ENCODE results near the gene MFSD2B. TPM values are rescaled to one million over a fixed set of nuclear protein-coding genes. Genes with fewer than 3 reads are reported as not detected.
"Not testable (repeated sequence)": the region's sequence is repeated elsewhere in the genome, so short reads cannot be mapped to it uniquely, and the experiment has no call there.

MFSD2B gene
- total RNA-seq, 1 experiment from 2014 or later: 0.23 TPM

DNA sequence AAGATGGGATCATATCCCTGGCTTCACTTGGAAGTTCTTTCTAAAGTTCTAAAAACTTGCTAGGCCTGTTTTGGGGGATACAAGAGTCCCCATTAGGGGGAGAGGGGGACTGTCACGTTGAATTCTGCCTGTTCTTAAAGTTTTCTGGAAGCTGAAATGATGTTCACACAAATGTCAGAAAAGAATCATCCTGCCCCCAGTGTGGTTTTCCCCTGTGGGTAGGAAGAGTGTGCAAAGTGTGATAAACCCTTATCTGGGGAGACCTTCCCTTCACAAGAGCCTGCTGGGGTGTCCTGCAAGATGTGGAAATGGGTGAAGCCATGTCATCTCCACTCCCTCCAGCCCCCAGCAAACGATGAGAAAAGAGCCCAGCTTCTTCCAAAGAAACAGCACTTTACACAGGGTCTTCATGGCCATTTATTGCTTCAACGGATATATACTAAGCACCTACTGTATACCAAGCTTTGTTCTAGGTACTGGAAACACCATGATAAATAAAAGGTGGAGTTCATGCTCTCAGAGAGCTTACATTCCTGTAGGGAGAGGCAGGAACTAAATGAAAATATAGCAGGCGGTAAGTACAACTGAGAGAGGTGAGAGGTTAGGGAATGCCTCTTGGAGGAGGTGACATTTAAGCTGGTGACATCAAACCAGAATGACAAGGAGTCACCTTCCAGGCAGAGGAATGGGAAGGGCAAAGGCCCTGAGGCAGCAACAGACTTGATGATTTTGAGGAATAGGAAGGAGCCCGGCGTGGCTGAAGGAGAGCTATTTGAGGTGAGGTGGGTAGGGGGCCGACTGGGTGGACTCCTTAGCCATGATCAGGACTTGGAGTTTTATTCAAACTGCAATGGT, 1.6 kb downstream of the MFSD2B start:
- CTCF ChIA-PET: no interaction called here
- ATAC-seq (no peak), DNase-seq (ENCODE audit: low read depth, low spot score) (no peak)
- Histone ChIP-seq H3K27me3 (ENCODE audit: control insufficient read depth, insufficient read depth, low read length) (no peaks in the 10 kb centered on the region), H3K36me3 (ENCODE audit: control insufficient read depth, insufficient read depth, low read length) (no peaks in the 10 kb centered on the region), H3K9me3 (ENCODE audit: control insufficient read depth, insufficient read depth, low read depth, low read length) (no peaks in the 10 kb centered on the region), H3K4me3 (ENCODE audit: low read depth in 2 of 2, low read length in 2 of 2) (no peak overlapping the region), H3K27ac (ENCODE audit: low read length) (peak overlapping the region; percentile 23), H3K4me1 (ENCODE audit: control insufficient read depth, insufficient read depth, low read length) (peaks cover 24% of the 10 kb centered on the region)
- POLR2A ChIA-PET: interaction anchor here (0.5 to 0.7 kb wide), 2 partner anchors 21 to 121 kb away, joined by 3 to 4 read pairs; no protein-coding TSS in a partner anchor
- TF ChIP-seq, protein P1, sequence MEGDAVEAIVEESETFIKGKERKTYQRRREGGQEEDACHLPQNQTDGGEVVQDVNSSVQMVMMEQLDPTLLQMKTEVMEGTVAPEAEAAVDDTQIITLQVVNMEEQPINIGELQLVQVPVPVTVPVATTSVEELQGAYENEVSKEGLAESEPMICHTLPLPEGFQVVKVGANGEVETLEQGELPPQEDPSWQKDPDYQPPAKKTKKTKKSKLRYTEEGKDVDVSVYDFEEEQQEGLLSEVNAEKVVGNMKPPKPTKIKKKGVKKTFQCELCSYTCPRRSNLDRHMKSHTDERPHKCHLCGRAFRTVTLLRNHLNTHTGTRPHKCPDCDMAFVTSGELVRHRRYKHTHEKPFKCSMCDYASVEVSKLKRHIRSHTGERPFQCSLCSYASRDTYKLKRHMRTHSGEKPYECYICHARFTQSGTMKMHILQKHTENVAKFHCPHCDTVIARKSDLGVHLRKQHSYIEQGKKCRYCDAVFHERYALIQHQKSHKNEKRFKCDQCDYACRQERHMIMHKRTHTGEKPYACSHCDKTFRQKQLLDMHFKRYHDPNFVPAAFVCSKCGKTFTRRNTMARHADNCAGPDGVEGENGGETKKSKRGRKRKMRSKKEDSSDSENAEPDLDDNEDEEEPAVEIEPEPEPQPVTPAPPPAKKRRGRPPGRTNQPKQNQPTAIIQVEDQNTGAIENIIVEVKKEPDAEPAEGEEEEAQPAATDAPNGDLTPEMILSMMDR (IDR thresholded peaks at IDR 0.05): no peak
- no peak for TF ChIP-seq POLR2AphosphoS5 (IDR thresholded peaks at IDR 0.05; ENCODE audit: low read depth, low read length)
- TF ChIP-seq, protein P2, sequence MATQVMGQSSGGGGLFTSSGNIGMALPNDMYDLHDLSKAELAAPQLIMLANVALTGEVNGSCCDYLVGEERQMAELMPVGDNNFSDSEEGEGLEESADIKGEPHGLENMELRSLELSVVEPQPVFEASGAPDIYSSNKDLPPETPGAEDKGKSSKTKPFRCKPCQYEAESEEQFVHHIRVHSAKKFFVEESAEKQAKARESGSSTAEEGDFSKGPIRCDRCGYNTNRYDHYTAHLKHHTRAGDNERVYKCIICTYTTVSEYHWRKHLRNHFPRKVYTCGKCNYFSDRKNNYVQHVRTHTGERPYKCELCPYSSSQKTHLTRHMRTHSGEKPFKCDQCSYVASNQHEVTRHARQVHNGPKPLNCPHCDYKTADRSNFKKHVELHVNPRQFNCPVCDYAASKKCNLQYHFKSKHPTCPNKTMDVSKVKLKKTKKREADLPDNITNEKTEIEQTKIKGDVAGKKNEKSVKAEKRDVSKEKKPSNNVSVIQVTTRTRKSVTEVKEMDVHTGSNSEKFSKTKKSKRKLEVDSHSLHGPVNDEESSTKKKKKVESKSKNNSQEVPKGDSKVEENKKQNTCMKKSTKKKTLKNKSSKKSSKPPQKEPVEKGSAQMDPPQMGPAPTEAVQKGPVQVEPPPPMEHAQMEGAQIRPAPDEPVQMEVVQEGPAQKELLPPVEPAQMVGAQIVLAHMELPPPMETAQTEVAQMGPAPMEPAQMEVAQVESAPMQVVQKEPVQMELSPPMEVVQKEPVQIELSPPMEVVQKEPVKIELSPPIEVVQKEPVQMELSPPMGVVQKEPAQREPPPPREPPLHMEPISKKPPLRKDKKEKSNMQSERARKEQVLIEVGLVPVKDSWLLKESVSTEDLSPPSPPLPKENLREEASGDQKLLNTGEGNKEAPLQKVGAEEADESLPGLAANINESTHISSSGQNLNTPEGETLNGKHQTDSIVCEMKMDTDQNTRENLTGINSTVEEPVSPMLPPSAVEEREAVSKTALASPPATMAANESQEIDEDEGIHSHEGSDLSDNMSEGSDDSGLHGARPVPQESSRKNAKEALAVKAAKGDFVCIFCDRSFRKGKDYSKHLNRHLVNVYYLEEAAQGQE (IDR thresholded peaks at IDR 0.05; ENCODE audit: insufficient read depth in 1 of 2, low read depth in 2 of 2, low read length in 1 of 2): no peak
- BruUV-seq (replicated peaks): no TSS peak
- in situ Hi-C loops (cut with HindIII; ENCODE audit: low pct_unique_long_range_greater_than_20kb, low sequenced_read_pairs) (no loop called here), intact Hi-C loops (cut with micrococcal nuclease; ENCODE audit: unreplicated experiment) (no loop called here)

DNA sequence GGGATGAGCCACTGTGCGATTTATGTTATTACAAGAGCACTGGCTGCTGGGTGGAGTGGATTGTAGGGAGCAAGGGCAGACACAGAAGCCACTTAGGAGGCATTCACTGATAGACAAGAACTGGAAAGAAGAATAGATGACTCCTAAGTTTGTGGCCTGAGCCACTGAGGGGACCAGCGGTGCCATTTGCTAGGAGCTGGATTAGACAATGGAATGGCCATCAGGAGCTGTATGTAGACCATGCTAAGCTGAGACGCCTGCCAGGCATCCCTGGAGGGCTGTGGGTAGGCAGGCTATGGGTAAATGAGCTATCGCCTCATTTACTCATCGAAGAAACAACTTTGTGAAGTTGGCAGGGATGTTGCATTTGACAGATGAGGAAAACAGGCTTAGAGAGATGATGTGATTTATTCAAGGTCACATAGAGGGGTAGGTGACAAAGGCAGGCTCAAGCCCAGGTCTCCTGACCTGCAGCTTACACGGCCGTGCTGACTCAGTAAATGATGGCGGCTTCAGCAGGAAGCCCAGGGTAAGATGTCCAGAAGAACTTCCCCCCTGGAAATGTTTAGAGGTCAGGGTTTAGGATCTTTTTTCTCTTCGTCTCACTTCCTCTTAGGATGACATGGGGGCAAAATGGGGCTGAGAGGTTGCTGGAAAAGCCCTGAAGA, 2.8 kb downstream of the MFSD2B start:
- Histone ChIP-seq H3K27ac (ENCODE audit: low read length) (0 out of 2 replicates have a peak overlapping the region, but pooled peaks have one; percentile 18), H3K4me1 (ENCODE audit: control insufficient read depth, insufficient read depth, low read length) (peaks cover 29% of the 10 kb centered on the region), H3K4me3 (ENCODE audit: low read depth in 2 of 2, low read length in 2 of 2) (no peak overlapping the region), H3K36me3 (ENCODE audit: control insufficient read depth, insufficient read depth, low read length) (no peaks in the 10 kb centered on the region), H3K9me3 (ENCODE audit: control insufficient read depth, insufficient read depth, low read depth, low read length) (no peaks in the 10 kb centered on the region), H3K27me3 (ENCODE audit: control insufficient read depth, insufficient read depth, low read length) (no peaks in the 10 kb centered on the region)
- ChIA-PET POLR2A (interaction anchor here (0.5 kb wide), 1 partner anchor 36 kb away, joined by 3 read pairs; no protein-coding TSS in a partner anchor), CTCF (no interaction called here)
- ATAC-seq (no peak), DNase-seq (ENCODE audit: low read depth, low spot score) (no peak)
- TF ChIP-seq POLR2AphosphoS5 (IDR thresholded peaks at IDR 0.05; ENCODE audit: low read depth, low read length): no peak
- TF ChIP-seq SIN3A (IDR thresholded peaks at IDR 0.05; ENCODE audit: borderline replicate concordance, insufficient read depth, low read depth, low read length): no peak
- TF ChIP-seq, protein P2 (IDR thresholded peaks at IDR 0.05; ENCODE audit: insufficient read depth in 1 of 2, low read depth in 2 of 2, low read length in 1 of 2): no peak
- no peak for TF ChIP-seq TCF7L2 (IDR thresholded peaks at IDR 0.05; ENCODE audit: low read depth, low read length)
- TF ChIP-seq, protein P1 (IDR thresholded peaks at IDR 0.05): no peak
- BruUV-seq (replicated peaks): no TSS peak
- intact Hi-C loops (cut with micrococcal nuclease; ENCODE audit: unreplicated experiment) (no loop called here), in situ Hi-C loops (cut with HindIII; ENCODE audit: low pct_unique_long_range_greater_than_20kb, low sequenced_read_pairs) (no loop called here)

DNA sequence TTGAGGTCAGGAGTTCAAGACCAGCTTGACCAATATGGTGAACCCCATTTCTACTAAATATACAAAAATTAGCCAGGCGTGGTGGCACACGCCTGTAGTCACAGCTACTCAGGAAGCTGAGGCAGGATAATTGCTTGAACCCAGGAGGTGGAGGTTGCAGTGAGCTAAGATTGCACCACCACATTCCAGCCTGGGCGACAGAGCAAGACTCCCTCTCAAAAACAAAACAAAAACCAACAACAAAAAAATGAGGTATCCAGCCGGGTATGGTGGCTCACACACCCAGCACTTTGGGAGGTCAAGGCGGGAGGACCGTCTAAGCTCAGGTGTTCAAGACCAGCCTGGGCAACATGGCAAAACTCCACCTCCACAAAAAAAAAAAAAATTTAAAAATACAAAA, 5.0 kb downstream of the MFSD2B start:
- POLR2A ChIA-PET; DNase-seq (ENCODE audit: low read depth, low spot score); in situ Hi-C loops (cut with HindIII; ENCODE audit: low pct_unique_long_range_greater_than_20kb, low sequenced_read_pairs); H3K9me3 ChIP-seq (ENCODE audit: control insufficient read depth, insufficient read depth, low read depth, low read length); BruUV-seq (replicated peaks); H3K36me3 ChIP-seq (ENCODE audit: control insufficient read depth, insufficient read depth, low read length); H3K27me3 ChIP-seq (ENCODE audit: control insufficient read depth, insufficient read depth, low read length); intact Hi-C loops (cut with micrococcal nuclease; ENCODE audit: unreplicated experiment); ATAC-seq; H3K4me3 ChIP-seq (ENCODE audit: low read depth in 2 of 2, low read length in 2 of 2): not testable (repeated sequence)
- Histone ChIP-seq H3K27ac (ENCODE audit: low read length) (peak overlapping the region; percentile 76), H3K4me1 (ENCODE audit: control insufficient read depth, insufficient read depth, low read length) (peaks cover 29% of the 10 kb centered on the region)
- CTCF ChIA-PET: interaction anchor here (0.7 kb wide), 2 partner anchors 34 to 68 kb away, joined by 3 read pairs; no protein-coding TSS in a partner anchor

All from Panc1 (cell line).